Tibial nerve (tissue), 4 donors: Measurements from ENCODE around the gene KIF13A. TPM values are rescaled to one million over a fixed set of nuclear protein-coding genes. Genes with fewer than 3 reads are reported as not detected.
"Not testable (repeated sequence)": the region's sequence is repeated elsewhere in the genome, so short reads cannot be mapped to it uniquely, and the experiment has no call there.

Experiments
- DNase-seq, 2 donors: peaks; one replicate each; pipeline ENCODE4 v3.0.0-alpha.2; 2019; ENCODE audit warnings: low spot score in 2 of 2
- H3K27ac ChIP-seq, 4 donors: fragments of 200-600 bp; sonication (generic) in 3 of 4; one replicate each; pipeline ENCODE4 v1.5.1; 2017 to 2019; ENCODE audit warnings: mild to moderate bottlenecking in 1 of 4
- H3K27me3 ChIP-seq, 2 donors: fragments of 200-600 bp; sonication (generic) in 1 of 2; one replicate each; pipeline versions ENCODE4 v1.5.1 to v1.6.0; 2017 to 2019
- H3K36me3 ChIP-seq, 3 donors: fragments of 200-600 bp; sonication (generic); one replicate each; pipeline ENCODE4 v1.5.1; 2018 to 2019
- H3K4me1 ChIP-seq, 4 donors: fragments of 200-600 bp; sonication (generic) in 3 of 4; one replicate each; pipeline ENCODE4 v1.5.1; 2017 to 2019
- H3K4me3 ChIP-seq, 4 donors: fragments of 200-600 bp; sonication (generic) in 3 of 4; one replicate each; pipeline ENCODE4 v1.5.1; 2017 to 2019; ENCODE audit warnings: mild to moderate bottlenecking in 1 of 4, moderate library complexity in 1 of 4
- H3K9me3 ChIP-seq, 4 donors: fragments of 200-600 bp; sonication (generic) in 3 of 4; one replicate each; pipeline ENCODE4 v1.5.1; 2017 to 2019
- CTCF ChIP-seq, 5 experiments: fragments of 200-600 bp in 3 of 5; fragments of 450-650 bp in 2 of 5; sonication (generic) in 3 of 5; IDR thresholded peaks; one replicate each; pipeline ENCODE4 v1.5.1; 2016 to 2019; ENCODE audit warnings: antibody characterized with exemption in 5 of 5, mild to moderate bottlenecking in 3 of 5, moderate library complexity in 2 of 5
- EP300 ChIP-seq, 2 donors: sonication (generic); formaldehyde crosslinking; IDR thresholded peaks; one replicate each; pipeline ENCODE4 v1.6.1; 2017; ENCODE audit warnings: antibody characterized with exemption in 2 of 2, mild to moderate bottlenecking in 1 of 2
- POLR2A ChIP-seq, 2 donors: fragments of 450-650 bp; IDR thresholded peaks; one replicate each; pipeline ENCODE4 v1.6.1; 2017; ENCODE audit warnings: antibody characterized with exemption in 2 of 2, mild to moderate bottlenecking in 2 of 2, moderate library complexity in 2 of 2
- WGBS, 2 donors: methylation state at CpG; one replicate each; pipeline ENCODE4 v1.1.5; 2018; 5-methylcytosine and 5-hydroxymethylcytosine counted together
- total RNA-seq, 4 donors: library from RNA; depleted of rRNA; stranded (reverse); fragments of >200 nt; gene quantifications; one replicate each; pipeline ENCODE4 v1.1.0, GENCODE V29; 2016

The KIF13A gene
- total RNA-seq, 4 donors from 2014 or later, result 31.8 to 71.9 (median 48.0) TPM

GRCh38 chr6:18022398-18023231 lies 35.2 kb upstream of the KIF13A start:
- DNase-seq, result no peak
- WGBS, 2 donors, result 40 to 41% methylated on average over 11 of the region's 11 CpGs
- Histone ChIP-seq H3K4me3 (no peak overlapping the region), H3K27me3 (no peaks in the 10 kb centered on the region), H3K9me3 (no peaks in the 10 kb centered on the region), H3K27ac (peak overlapping the region in 1 of 4 donors; percentile 59), H3K4me1 (peaks cover 0 to 11% (median 2%) of the 10 kb centered on the region in 4 donors), H3K36me3 (no peaks in the 10 kb centered on the region)
- TF ChIP-seq CTCF (IDR thresholded peaks at IDR 0.05) (no peak), POLR2A (IDR thresholded peaks at IDR 0.05) (no peak), EP300 (IDR thresholded peaks at IDR 0.05) (no peak)

- Histone ChIP-seq H3K4me3 (no peak overlapping the region), H3K36me3 (no peaks in the 10 kb centered on the region), H3K27ac (no peak overlapping the region), H3K9me3 (no peaks in the 10 kb centered on the region), H3K4me1 (peaks cover 0 to 11% (median 2%) of the 10 kb centered on the region in 4 donors), H3K27me3 (no peaks in the 10 kb centered on the region)
- TF ChIP-seq CTCF (IDR thresholded peaks at IDR 0.05), result no peak
- TF ChIP-seq EP300 (IDR thresholded peaks at IDR 0.05), result no peak
- TF ChIP-seq POLR2A (IDR thresholded peaks at IDR 0.05), result no peak
- WGBS, 2 donors, result 80 to 84% methylated on average over 18 of the region's 18 CpGs
- DNase-seq, result no peak
Measured at GRCh38 chr6:18021166-18021850, 33.9 kb upstream of the KIF13A start.

- H3K9me3 ChIP-seq, H3K4me3 ChIP-seq, H3K27me3 ChIP-seq, H3K27ac ChIP-seq, DNase-seq, H3K36me3 ChIP-seq: not testable (repeated sequence)
- H3K4me1 ChIP-seq, result peaks cover 0 to 11% (median 2%) of the 10 kb centered on the region in 4 donors
- WGBS, 2 donors, result 83 to 84% methylated on average over 5 of the region's 5 CpGs
Measured at GRCh38 chr6:18020545-18020944, 33.1 kb upstream of the KIF13A start.

- H3K4me1 ChIP-seq, result peaks cover 0 to 11% (median 2%) of the 10 kb centered on the region in 4 donors
- H3K36me3 ChIP-seq, result no peaks in the 10 kb centered on the region
- TF ChIP-seq POLR2A (IDR thresholded peaks at IDR 0.05) (no peak), CTCF (IDR thresholded peaks at IDR 0.05) (no peak), EP300 (IDR thresholded peaks at IDR 0.05) (no peak)
- H3K4me3 ChIP-seq, result no peak overlapping the region
- no peak for DNase-seq
- WGBS, 2 donors, result 80 to 85% methylated on average over 55 to 68 of the region's 75 CpGs
- H3K27me3 ChIP-seq, result no peaks in the 10 kb centered on the region
- no peak overlapping the region for H3K27ac ChIP-seq
- no peaks in the 10 kb centered on the region for H3K9me3 ChIP-seq
Measured at GRCh38 chr6:18019539-18020534, 32.4 kb upstream of the KIF13A start.

- peaks cover 0 to 11% (median 2%) of the 10 kb centered on the region in 4 donors for H3K4me1 ChIP-seq
- H3K4me3 ChIP-seq, result not testable (repeated sequence)
Measured at GRCh38 chr6:18019133-18019532, 31.7 kb upstream of the KIF13A start.

More at GRCh38 chr6:18019133-18019532, 31.7 kb upstream of the KIF13A start:
- H3K36me3 ChIP-seq, H3K27ac ChIP-seq, H3K27me3 ChIP-seq, H3K9me3 ChIP-seq, DNase-seq: not testable (repeated sequence)
- 69 to 86% methylated on average over 4 of the region's 4 CpGs for WGBS, 2 donors
